ENCODE data around the gene SLC25A12.

- TF ChIP-seq CTCF (conservative IDR thresholded peaks at IDR 0.05; ENCODE audit: low read depth, low read length) (no peak), EZH2 (IDR thresholded peaks at IDR 0.05; ENCODE audit: borderline replicate concordance, low read depth, low read length, poor library complexity, severe bottlenecking) (no peak)
Observed at GRCh38 chr2:171824086-171824485, 70.0 kb downstream of the SLC25A12 start.
